ENCODE data around the gene BCAS3. TPM values are rescaled to one million over a fixed set of nuclear protein-coding genes. Genes with fewer than 3 reads are reported as not detected.

BCAS3 gene
- total RNA-seq, 4 donors from 2014 or later, result 21.7 to 42.2 (median 23.0) TPM

GRCh38 chr17:61133853-61134252, 456.2 kb downstream of the BCAS3 start:
- no peak for TF ChIP-seq CTCF (IDR thresholded peaks at IDR 0.05; ENCODE audit: low read depth)

- no peak for TF ChIP-seq CTCF (IDR thresholded peaks at IDR 0.05; ENCODE audit: low read depth)
Measured at GRCh38 chr17:61134551-61135235, 457.0 kb downstream of the BCAS3 start.

GRCh38 chr17:61135782-61136181, 458.1 kb downstream of the BCAS3 start:
- no peak for TF ChIP-seq CTCF (IDR thresholded peaks at IDR 0.05; ENCODE audit: low read depth)

GRCh38 chr17:61136296-61136695, 458.6 kb downstream of the BCAS3 start:
- no peak for TF ChIP-seq CTCF (IDR thresholded peaks at IDR 0.05; ENCODE audit: low read depth)

GRCh38 chr17:61139219-61139618, 461.6 kb downstream of the BCAS3 start:
- TF ChIP-seq CTCF (IDR thresholded peaks at IDR 0.05; ENCODE audit: low read depth), result no peak

- no peak for TF ChIP-seq CTCF (IDR thresholded peaks at IDR 0.05; ENCODE audit: low read depth)
Measured at GRCh38 chr17:61140081-61140786, 462.6 kb downstream of the BCAS3 start.

- TF ChIP-seq CTCF (IDR thresholded peaks at IDR 0.05; ENCODE audit: low read depth), result no peak
Measured at GRCh38 chr17:61143026-61143425, 465.4 kb downstream of the BCAS3 start.
